ENCODE data around the gene SAMD4A.

GRCh38 chr14:54567639-54568561 lies 972 bp downstream of the SAMD4A start:
- TF ChIP-seq, protein P1, sequence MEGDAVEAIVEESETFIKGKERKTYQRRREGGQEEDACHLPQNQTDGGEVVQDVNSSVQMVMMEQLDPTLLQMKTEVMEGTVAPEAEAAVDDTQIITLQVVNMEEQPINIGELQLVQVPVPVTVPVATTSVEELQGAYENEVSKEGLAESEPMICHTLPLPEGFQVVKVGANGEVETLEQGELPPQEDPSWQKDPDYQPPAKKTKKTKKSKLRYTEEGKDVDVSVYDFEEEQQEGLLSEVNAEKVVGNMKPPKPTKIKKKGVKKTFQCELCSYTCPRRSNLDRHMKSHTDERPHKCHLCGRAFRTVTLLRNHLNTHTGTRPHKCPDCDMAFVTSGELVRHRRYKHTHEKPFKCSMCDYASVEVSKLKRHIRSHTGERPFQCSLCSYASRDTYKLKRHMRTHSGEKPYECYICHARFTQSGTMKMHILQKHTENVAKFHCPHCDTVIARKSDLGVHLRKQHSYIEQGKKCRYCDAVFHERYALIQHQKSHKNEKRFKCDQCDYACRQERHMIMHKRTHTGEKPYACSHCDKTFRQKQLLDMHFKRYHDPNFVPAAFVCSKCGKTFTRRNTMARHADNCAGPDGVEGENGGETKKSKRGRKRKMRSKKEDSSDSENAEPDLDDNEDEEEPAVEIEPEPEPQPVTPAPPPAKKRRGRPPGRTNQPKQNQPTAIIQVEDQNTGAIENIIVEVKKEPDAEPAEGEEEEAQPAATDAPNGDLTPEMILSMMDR (IDR thresholded peaks at IDR 0.05): no peak
- no peak for TF ChIP-seq POLR2A (IDR thresholded peaks at IDR 0.05)

All from lower leg skin (tissue), 3 donors.